NCI-H1048 (cell line): ENCODE measurements around the gene AGAP2.

Experiments
- DNase-seq: peaks from one replicate; lab custom pipeline; 2025; lab: John Stamatoyannopoulos, UW

AGAP2 gene

DNA sequence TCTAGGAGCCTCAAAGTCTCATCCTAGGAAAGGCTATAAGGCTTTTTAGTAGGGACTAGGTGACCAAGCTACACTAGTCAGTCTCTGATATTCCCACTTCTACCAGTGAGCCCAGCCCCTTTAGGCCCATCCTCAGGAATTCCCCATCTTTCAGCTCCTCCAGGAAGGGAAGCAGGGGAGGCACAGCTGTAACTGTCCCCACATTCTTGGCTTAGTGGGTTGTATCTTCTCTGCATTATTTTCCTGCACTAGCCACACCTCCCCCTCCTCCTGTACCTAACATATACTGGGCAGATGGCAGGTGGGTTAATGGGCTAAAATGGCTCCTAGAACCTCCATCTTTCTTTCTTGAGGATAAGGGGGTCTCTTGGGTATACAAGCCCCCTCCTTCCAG is 28.8 kb upstream of the AGAP2 start:
- no peak for DNase-seq

- DNase-seq: no peak
Observed at GRCh38 chr12:57766464-57767304, 28.1 kb upstream of the AGAP2 start, which contains the start of gene CYP27B1. CYP27B1 (minus strand) TSS chr12:57767078; CDS start chr12:57767041, 37 bp downstream.

DNA sequence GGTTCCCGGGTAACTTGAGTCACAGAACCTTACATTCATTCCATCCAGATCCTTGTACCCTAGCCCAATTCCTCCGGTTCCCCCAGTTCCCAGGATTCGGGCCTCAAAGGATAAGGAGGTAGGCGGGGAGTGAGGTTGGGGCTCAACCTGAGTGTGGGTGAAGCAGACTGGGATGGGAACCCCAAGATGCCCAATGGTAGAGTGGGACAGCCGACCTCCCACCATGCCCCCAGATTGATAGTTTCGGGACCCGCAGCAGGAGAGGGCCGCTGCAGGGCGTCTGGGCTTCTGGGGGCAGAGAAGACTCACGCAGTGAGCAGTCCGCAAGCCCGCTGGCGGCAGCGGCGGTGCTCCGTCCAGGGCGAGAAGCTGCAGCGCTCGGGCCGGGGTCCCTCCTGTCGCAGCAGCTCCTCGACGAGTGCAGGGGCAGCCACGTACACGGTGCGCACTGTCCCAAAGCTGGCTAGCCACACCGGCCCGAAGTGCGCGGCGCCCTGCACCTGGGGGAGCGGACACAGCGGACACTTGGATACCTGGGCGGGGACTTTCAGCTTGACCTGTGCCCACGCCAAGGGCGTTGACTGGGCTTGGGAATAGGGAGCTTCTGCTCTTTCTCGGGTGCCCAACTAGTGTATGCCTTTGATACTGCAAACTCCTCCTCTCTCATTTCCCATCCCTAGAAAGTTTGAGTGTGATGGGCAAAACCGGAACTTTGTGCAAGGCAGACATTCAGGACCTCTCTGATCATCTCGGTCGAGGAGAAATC is 27.3 kb upstream of the AGAP2 start:
- DNase-seq: no peak

DNA sequence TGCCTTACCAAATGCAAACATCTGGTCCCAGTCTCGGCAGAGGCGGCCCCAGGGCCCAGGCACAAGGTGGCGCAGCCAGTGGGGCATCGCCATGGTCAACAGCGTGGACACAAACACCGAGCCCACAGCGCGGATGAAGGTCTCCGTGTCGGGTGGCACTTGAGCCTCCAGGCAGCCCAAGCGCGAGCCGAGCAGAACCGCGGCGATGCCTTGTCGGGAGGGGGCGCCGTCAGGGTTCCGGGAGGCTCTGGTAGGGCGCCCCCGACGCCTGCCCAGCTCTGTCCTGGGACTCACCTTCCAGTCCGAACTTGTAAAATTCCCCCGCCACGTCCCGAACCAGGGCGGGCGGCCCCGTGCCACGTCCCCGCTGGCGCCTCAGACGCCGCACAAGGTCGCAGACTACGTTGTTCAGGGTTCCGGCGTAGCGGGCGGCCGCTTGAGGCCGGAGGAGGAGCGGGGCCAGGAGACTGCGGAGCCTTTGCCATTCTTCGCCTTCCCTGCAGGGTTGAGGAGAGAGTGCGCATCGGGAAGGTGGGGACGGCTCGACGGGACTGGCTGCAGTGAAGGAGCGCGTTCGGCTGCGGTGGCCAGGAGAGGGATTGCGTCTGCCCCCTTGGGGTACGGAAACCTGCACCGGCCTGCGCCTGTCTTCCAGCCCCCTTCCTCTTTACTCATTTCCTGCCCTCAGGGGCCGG is 26.6 kb upstream of the AGAP2 start:
- DNase-seq: no peak

DNA sequence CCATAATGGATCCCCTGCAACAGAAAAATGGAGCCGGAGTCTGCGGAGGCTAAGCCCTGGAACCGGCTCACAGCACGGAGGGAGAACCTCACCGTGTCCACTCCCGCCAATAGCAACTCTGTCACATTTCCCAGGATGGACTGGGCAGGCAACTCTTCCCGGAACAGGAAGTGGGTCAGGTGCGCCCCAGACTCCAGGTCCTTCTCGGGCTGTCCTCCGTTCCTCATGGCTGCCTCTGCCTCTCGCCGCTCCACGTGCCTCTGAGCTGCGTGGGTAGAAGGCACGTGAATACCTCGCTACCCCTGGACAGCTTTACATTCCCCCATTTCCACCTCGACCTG is 26.1 kb upstream of the AGAP2 start:
- DNase-seq: no peak

DNA sequence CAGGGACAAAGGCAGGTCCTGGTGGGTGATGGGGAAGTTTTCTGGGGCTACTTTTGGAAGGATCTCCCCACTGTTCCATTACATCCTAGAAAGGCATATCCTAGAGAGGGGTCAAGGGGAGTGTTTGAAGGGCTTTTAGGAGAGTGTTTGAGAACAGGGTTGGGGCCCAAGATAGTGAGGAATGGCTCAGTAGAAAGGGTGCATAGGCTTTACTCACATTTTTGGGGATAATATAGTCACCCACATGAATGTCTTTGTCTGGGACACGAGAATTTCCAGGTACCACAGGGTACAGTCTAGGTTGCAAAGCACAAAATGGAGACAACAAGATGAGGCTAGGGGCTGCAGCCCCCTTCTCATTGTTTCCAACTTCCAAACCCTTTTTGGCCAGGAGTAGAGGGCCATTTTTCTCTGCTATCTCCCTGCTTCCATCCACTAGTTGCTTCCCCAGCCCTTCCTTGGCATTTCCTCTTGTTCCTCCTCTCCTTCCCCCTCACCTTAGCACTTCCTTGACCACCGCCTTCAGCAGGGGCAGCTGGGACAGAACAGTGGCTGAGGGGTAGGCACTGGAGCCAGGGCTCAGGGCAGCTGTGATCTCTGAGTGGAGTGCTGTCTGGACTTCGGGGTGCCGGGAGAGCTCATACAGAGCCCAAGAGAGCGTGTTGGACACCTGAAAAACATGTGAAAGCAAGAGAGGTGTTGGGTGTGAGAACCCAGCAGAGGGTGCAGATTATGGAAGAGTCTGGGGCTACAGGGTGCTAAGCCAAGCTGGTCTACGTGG is 25.5 kb upstream of the AGAP2 start:
- DNase-seq: no peak

DNA sequence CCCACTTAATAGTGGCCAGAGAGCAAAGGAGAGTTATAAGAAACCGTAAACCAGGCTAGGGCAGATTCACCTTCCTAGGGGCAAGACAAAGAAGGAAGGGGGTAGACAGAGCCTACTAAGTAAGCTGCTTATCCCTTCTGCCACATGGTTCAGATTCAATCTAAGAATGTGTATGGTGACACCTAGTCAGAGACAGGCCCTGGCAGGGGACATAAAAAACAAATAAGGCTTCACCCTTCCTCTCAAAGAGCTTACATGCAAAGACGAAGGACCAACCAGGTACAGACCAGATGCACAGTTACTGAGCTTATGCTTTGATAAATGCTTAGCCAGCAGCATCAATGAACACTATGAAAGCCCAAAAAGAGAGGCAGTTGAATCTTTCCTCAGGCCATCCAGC is 23.9 kb upstream of the AGAP2 start:
- DNase-seq: no peak

DNA sequence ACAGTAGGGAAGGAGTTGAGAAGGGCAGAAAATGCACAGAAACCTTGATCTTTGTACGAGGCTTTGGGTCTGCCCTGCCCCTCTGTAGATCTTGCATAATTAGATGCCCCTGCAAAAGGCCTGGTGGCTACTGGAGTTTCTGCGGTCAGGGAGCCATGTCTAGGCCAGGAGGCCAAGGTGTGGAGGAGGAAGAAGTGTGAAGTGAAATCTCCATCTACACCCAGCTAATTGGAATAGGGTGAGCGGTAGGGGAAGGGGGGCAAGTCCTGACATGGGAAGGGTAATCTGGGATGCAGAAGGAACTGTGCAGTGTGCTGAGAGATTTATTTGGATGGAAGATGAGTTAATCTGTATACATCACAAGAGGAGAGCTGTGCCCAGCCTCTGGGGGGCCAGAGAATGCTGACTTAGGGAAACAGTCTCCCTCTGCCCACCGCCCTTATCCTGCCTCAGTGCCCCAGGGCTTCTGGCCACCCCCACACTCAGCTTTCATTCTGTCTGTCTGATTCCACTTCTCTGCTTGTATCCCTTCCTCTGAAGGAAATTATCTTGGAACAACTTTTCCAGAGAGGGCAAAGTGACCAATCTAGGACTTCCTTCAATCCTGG is 23.0 kb upstream of the AGAP2 start:
- no peak for DNase-seq

DNA sequence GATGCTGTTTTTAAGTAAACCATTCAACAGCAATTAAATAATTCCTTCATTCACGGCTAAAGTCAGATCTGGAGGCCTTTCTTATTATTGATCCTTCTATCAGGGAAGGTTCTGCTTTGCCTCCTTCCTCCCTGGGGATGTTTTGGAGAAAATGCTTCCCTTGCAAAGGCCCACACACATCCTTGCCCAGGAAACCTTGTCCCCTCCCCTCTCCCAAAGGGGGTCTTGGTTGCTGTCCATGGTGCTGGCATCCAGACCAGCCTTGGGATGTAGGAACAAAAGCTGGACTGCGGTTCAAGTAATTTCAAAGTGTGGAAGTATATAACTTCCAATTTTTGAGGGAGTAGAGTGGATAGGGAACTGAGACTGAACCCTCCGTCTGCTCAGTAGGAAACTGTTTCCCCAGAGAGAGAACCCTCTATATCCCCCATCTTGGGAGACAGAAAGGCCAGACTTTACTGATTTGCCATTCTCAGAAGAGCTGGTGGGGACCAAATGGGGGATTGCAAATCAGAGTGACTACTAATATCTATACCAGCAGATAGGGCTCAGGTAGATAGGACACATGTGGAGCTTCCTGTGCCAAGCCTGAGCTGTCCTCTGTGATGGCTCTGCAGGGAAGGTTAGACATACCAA is 21.9 kb upstream of the AGAP2 start:
- DNase-seq: no peak

DNA sequence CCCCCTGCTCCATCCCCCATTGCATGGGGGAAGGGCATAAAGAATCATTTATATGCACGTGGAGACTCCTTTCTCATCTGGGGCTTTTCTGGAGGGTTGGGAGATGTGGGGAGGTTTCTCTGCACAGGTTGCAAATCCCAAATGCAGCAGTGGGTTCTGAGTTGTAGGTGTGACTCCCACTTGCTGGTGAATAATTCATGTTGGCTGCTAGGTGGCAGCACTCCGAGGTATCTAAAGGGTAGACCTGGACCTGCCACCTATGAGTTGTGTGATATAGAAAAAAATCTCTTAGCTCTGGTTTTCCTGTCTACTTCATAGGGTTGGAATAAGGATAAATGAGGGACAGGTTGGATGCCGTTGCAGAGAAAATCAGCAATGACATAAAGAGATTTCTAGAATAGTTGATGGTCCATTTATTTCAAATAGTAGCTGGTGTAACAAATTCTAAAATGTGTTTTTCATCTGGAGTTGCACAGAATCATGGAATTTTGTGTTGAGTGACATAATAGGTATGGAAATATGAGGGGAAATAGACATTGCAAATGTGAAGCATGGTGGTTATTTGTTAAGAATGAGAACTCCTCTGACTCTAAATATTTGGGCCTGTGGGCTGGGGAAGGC is 20.9 kb upstream of the AGAP2 start:
- DNase-seq: no peak

- DNase-seq: no peak
Observed at GRCh38 chr12:57758552-57759359, 20.2 kb upstream of the AGAP2 start.

DNA sequence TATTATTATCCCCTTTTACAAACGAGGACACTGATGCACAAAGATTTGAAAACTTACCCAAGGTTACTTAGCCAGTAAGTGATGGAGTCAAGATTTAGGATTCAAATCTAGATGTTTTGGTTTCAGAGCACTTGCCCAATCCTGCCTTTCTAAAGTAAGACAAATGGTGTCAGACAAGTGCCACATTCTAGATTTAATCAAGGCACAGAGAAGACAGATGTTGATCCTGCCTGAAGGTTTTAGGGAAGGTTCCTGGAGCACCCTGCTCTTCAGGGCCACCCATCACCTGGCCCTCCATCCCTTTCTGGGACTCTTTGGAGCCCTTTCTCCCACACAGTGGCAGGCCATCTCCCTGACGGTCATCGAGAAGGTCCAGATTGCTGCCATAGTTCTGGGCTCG is 19.2 kb upstream of the AGAP2 start:
- no peak for DNase-seq

GRCh38 chr12:57756406-57757341 is 18.1 kb upstream of the AGAP2 start:
- DNase-seq: peak; percentile 22

GRCh38 chr12:57755454-57756372 is 17.2 kb upstream of the AGAP2 start:
- DNase-seq: no peak

DNA sequence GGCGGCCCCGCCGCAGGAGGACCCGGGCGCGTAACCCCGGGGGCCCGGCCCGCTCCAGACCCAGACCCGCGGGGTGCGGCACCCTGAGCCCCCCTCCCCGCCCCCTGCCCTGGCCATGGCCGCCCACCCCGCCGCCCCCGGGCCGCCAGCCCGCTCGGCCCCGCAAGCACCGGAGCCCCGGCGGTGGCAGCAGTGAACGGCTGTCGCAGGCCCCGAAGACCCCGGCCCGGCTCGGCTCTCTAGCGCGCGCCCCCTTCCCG is 16.6 kb upstream of the AGAP2 start:
- DNase-seq: no peak

DNA sequence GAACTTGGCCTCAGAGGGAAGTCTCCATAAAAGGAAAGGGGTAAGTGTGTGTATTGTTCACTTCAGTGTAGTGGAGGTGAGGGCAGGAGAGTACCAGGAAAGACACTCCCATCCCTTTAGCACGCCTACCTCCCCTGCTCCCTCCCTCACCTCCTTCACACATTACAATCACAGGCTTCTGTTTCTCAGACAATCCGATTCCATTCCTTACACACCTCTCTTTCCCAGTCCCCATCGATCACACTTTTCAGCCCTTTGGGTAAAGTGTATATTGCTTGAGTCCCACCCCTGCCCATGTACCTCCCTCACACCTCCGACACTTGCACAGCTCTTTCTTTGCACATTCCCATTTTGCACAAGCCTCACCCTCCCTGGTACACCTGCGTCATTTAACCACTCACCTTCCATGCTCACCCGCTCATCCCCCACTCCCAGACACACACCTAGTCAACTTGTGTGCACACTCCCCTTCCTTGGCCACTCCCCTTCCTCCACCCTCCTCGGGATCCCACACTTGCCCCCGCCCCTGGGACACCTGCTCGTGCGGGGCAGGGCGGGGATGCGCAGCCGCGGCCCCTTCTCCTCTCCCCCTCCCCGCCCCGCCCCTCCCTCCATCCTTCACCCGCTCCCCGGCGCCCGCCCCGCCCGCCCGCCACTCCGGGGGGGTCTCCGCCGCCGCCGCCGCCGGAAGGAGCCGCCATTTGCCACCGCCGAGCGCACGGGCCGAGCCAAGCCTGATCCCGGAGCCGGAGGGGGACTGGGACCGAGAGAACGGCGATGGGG is 16.1 kb upstream of the AGAP2 start, which contains the start of gene MARCHF9:
Gene MARCHF9, plus strand, starts transcription at position 693 of the 783 bp plus-strand sequence. CDS start 426 bp downstream, outside the sequence.
- DNase-seq: peak; percentile 31
